ENCODE results near the gene CIAO2A.

GRCh38 chr15:64112073-64112772, 18.6 kb upstream of the CIAO2A start:
- TF ChIP-seq CTCF (IDR thresholded peaks at IDR 0.05; ENCODE audit: poor library complexity) (no peak), EZH2 (IDR thresholded peaks at IDR 0.05; ENCODE audit: borderline replicate concordance) (no peak)
